ENCODE data around the gene ACTRT2.

ACTRT2 gene

DNA sequence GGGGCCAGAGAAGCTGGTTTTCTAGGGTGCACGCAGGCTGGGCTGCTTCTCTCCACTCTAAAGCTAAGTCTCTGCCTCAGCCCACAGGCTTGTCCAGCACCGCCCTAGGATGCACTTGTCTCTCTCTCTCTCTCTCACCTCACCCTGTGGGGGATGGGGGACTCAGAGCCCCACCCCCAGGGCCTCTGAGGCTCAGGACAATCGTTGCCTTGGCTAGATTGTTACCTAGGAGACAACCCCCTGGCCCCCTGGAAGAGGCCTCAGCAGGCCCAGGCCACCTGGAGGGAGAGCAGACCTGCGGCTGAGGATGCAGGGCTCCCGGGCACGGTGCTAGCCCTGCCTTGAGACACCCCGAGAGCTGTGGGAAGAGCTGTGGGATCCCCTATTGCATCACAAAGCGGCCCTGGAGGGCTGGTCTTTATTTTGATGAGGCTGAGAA is at the start of gene ACTRT2:
ACTRT2 (plus strand) TSS at position 235 of the 439 bp plus-strand sequence. CDS start 220 bp downstream, outside the sequence.
- no peak for DNase-seq

DNA sequence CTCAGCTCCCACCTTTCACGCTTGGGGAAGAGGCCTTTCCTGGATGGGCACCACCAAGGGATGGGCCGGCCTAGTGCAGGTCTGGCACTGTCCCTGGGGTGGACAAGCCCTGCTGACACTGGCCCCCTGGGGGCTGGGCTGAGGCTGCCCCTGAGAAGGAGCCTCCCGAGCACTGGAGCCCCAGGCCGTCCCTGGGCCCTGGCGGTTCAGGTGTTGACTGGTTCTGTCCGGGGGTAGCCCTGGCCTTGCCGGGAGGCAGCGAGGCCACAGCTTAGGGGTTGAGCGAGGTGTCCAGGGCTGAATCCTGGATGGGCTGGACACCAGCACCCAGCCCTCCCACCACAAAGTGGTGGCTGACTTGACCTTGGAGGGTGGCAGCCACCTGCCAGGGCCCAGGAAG is 49.7 kb upstream of the ACTRT2 start:
- no peak for DNase-seq

DNA sequence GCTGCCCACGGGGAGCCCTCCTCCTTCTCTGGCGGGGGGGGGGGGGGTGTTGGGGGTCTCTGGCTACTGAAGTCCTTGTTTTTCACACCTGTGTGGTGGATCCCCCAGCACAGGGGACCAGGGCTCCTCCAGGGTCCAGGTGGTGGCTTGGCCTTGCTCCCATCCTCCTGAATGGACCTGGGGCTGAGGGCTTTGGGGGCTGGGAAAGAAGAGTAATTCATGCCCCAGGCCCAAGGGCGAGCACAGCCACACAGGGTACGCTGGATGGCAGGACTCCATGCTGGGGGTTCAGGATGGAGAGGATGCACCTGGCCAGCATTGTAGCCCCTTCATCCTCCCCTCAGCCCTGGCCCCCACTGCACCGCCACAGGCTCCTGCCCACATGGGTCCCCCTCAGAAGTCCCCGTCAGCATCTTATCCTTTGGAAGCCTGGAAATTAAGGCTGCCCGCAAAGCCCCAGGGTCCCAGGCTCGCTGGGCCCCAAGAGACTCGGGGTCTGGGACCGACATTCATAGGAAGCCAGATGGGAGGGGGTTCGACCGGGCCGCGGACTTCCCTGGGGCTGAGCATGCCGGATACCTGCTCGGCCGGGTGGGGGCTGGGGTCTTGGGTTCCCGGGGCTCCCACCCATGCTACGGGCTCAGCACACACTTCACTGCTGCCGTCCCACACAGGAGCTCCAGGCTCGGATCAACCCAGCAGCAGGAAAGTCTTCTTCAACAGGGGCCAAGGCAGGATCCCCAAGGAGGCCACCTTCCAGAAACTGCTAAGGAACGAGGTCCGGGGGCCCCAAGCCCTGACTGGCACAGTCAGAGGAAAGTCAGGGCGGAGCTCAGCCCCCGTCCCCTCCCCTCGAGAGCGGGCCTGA is 49.0 kb upstream of the ACTRT2 start:
- no peak for DNase-seq

DNA sequence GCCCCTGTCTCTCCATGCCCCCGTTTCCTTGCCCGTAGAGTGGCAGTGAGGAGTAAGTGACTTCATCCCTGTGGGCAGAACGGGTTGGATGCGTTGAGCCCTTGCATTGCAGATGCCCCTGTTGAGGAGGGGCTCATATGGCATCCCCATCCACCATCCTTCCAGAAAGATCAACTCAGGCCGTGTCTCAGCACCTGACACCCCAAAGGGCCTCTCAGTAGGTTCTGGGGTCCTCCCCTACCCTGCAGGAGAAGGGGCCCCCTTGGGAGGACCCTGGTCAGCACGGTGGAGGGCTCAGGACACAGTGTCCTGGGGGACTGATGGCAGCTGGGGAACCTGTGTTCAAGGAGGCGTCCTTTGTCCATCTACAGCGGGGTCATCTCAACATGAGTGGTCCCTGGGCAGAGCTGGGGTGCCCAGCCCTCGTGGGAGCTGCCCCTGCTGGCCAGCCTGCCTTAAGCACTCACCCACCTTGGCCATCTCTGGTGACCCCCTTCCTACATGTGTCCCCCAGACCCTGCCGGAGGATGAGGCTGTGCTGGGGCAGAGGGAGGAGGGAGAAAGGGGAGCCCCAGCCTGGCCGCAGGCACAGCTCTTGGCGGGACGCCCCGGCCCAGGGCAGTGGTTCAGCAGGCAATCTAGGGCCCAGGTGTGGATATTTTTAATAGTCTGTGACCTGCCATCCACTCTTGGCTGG is 48.2 kb upstream of the ACTRT2 start:
- no peak for DNase-seq

DNA sequence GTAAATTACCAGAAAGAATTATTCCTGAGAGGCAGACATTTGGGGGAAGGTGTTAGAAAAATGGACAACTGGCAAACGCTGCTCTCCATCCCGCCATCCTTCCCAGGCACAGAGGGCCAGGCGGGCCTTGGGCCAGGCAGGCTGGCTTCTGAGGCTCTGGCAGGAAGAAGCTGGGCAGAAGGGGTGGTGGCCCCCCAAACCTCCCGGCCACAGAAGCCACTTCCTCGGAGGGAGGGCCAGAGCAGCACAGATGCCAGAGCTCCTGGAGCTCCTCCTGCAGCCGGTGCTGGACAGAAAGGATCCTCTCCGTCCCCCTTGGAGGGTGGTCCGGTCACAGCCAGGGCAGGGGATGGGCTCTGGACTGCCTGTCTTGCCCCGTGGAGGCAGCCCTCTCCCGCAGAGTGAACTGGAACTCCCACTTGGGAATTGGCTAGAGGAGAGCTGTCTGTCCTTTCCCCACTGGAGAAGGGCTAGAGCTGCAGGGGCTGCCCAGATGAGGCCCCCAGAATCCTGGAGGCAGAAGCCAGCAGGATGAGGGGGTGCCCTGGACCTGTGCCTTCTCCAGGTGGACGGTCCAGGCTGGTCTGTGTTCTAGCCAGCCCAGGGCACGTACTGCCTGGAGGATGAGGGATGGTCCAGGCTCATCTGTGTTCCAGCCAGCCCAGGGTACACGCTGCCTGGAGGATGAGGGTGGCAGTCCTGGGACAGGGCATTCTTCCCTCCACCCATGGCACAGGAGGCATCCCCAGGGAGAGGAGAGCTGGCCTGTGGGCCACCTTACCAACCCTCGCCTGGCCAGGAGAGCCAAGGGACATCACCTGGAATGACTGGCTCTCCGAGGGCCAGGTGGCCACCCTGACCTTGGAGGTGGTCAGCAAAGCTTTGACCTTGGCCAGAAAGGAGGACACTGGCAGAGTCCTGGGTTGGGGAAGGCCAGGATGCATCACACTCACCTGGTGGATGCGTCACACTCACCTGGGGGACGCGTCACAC is 47.4 kb upstream of the ACTRT2 start:
- DNase-seq: no peak

DNA sequence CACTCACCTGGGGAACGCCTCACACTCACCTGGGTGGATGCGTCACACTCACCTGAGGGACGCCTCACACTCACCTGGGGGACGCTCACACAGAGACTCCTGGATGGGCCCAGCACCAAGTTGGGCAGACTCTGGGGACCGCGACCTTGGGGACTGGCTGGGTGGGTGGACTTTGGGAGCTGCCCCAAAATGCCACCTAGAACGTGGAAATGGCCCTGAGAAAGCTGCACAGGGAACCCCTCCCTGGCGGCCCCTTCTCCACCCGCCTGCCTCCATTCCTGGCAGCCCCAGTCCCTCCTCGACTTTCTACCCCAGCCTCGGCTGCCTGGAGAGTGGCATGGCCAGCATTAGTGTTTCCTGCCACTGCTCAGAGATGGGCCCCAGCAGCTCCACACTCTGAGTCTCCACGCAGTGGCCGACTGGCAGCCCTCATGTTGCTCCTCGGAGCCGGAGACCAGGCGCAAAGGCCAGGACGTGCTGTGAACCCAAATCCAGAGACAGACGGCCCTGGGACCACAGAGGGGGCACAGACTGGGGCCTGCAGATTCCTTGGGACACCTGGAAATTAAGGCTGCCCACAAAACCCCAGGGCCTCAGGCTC is 46.5 kb upstream of the ACTRT2 start:
- DNase-seq: no peak

DNA sequence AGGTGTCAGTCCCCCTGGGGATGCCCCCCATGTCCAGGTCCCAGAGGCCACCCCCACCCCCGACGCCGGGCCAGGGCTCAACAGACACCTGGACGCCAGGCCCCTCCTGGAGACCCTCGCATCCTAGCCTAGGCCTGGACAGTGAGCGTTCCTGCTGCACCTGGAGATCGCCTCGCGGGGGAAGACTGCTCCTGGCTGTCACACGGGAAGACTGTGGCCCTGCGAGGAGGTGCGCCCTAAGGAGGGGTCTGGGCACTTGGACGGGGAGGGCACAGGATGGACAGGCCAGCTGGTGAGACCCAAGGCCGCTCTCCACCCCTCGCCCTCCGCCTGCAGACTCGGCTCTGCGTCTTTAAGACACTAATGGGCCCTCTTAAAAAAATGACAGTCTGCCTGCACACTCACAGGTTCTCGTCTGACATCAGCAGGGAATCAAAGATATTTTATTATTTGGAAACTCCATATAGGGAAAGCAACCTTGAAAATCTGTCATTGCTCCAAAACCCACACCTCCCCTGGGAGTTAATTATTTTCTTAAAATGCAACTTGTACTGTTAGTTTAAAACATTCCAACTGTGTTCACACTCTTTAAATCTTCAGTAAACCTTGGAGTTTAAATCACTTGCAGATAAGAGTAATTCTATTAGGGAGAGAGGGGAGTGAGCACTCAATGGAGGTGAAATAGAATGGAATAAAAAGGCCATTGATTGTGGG is 45.6 kb upstream of the ACTRT2 start:
- no peak for DNase-seq

DNA sequence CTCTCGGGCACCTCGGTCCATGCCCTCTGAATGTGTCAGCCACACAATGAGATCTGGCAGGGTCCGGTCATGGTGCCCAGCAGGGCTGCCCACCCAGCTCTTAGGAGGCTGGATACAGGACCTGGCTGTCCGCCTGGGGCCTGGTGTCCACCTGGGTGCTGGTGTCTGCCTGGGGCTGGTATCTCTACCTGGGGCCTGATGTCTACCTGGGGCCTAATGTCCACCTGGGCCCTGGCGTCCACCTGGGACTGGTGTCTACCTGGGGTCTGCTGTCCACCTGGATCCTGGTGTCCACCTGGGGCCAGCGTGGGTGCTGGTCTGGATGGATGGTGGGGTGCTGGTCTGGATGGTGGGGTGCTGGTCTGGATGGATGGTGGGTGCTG is 45.1 kb upstream of the ACTRT2 start:
- no peak for DNase-seq

DNA sequence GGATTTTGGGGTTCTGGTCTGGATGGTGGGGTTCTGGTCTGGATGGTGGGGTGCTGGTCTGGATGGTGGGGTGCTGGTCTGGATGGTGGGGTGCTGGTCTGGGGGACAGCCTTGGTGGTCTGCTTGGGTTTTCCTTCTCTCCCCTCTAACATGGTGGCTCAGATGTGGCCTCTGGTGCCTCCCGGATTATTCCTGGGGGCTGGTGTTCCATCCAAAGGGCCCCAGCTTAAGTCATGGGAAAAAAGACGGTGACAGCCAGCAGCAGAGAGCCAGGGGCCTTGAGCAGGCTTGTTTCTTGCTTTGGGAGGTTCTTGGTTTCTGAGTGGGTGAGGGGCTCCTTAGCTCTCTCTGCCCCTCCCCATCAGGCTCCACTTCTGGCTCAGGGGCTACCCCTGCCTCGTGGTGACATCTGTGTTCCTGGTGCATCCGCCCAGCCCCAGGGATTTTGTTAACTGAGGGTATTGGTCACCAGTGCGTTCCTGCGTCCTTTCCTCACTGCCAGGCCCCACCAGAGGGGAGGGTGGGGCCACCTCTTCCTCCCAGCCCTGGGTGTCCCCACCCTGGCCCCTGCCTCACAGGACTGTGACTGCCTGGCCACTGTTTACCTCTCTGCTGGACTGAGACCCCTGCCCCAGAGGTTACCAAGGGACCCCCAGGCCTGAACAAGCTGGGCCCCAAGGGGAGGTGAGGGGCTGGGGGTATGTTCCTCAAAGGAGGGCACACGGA is 43.2 kb upstream of the ACTRT2 start:
- no peak for DNase-seq

DNA sequence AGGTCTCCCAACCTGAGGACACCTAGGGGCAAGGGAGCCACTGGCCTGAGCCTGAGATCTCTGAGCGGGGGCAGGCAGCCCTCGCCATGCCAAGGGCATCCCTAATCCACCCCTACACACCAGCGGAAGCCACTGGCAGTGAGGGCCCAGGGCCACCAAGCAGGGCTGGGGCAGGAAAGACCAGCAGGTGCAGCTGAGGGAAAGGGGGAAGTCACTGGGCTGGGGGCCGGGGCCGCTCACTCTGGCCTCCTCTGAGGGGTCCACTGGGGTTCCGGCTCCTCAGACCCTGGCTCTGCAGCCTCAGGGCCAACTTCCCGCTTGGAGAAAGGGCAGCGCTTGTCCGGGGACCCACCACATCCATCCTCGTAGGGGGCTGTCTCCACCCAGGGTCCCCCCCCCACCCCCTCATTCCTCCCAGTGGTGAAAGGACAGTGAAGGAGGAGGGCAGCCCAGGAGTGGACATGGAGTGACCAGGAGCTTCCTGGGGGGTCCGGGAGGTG is 42.5 kb upstream of the ACTRT2 start:
- no peak for DNase-seq

DNA sequence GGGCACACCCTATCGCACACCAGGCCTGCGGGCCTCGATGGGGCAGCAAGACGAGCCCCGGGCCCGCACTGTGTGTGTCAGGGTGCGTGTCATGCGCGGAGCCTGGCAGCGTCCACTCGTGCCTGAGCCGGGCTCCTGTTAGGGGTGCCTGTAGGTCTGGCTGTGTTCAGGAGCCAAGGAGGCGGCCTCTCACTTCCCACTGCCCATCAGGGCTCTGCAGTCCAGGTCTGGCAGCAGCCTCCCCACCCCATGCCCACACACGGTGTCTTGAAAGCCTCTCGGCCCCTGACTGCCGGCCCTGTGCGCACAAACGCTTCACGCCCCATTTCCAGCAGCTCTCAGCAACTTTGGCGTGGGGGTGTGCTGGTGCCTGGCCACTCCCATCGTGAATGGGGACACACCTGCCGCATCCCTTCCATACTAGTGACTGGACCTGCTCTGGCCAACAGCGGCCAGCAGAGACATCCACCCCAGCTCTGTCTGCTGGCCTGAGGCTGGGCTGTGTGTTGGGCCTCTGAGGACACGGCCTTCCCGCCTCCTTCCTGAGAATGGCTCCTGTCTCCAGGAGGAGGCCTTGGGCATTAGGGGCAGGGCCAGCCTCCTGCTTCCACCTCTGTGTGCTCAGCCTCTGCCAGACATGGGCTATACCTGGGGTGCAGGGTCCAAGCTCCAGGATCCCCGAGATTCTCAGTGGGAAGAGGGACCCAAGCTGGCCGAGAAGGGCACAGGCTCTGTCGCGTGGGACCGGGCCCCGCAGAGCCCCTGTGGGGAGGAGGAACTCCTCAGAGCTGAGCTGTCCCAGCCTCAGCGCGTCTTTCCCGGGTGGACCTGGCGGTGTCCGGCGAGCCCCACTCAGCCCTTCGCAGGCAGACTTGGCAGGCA is 41.8 kb upstream of the ACTRT2 start:
- DNase-seq: no peak

DNA sequence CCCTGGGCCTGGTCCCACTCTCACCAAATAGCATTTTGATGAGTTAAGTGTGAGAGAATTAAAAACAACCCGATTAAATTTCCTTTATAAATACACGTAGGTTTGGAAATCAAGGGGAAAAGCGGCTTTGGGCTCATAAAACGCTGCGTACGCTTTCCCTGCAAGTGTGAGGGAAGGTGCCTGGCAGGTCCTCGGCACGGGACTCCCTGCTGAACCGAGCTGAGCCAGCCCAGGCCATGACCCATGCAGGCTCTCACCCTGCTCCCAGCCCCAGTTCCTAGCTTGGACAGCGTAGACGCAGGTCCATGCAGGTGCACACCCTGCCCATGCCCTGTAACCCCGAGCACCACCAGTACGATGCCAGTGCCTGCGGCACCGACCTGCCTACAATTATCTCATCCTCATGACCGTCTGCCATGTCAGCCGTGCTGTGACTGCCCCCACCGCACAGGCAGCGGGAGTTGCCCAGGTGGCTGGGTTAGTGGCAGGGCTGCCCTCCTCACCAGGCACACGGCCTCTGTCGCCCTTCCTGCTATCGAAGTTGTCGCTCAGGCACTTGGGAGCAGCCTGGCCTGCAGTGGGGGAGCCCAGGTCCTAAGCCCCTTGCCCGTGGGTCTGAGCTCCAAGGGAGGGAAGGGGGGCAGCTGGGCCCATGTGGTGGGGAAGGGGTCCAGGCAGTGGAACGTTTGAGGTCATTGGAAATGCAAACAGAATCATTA is 41.0 kb upstream of the ACTRT2 start:
- no peak for DNase-seq

DNA sequence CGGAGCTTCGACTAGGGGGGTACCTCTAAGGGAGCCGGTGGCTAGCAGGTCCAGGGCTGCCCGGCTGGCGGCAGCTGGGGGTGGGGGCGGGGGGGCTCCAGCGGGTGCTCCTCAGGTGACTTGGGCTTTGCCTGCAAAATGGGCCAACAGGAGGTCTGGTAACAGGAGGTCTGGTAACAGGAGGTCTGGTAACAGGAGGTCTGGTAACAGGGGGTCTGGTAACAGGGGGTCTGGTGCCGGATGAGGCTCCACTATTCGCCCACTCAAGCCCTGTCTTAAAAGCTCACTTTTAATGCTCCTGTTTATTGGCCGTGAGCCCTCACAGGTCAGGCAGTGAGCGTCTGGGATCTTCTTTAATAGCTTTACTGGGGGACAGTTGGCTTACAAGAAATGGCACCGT is 40.4 kb upstream of the ACTRT2 start:
- DNase-seq: no peak

DNA sequence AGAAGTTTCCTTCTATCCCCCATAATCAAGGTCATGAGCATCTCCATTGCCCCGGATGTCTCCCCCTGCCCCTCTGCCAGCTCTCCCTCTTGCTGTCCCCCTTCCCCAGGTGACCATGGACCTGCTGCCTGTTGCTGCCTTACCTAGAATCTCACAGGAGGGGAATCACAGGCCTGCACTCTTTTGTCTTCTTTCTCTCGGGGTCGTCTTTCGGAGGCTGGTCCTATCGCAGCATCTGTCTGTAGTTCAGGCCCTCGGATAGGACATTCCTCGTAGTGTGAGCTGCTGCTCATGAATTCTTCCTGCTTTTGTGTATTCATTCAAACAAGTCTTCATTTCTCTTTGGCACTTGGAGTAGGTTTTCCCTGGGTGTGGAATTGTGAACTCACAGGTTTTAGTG is 39.9 kb upstream of the ACTRT2 start:
- DNase-seq: no peak

DNA sequence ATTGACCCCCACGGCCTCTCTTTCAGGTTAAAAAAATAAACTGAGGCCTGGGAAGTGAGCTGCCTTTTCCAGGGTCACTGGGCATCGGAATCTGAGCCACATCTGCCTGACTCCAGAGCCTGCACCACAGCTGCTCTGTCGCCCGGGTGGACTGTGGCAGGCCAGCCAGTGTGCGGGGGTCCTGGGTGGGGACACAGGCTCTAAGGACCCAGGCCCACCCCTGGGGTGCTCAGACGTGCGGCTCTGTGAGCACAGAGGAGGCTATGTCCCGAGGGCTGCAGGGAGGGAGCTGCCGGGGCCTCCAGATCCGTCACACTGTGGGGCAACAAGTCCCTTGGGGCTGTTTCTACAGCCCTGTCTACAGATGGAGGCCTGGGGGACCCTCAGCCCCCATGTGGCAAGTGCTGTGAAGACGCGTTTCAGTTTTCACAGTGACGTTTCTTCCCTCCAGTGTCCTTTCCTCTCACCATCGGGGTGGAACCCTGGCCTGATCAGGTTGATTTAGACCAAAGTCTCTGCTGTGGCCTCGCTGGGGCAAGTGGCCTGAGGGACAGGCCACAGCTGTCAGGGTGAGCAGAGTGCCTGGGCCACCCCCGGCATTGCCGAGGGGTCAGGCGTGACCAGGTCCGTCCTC is 39.2 kb upstream of the ACTRT2 start:
- no peak for DNase-seq

DNA sequence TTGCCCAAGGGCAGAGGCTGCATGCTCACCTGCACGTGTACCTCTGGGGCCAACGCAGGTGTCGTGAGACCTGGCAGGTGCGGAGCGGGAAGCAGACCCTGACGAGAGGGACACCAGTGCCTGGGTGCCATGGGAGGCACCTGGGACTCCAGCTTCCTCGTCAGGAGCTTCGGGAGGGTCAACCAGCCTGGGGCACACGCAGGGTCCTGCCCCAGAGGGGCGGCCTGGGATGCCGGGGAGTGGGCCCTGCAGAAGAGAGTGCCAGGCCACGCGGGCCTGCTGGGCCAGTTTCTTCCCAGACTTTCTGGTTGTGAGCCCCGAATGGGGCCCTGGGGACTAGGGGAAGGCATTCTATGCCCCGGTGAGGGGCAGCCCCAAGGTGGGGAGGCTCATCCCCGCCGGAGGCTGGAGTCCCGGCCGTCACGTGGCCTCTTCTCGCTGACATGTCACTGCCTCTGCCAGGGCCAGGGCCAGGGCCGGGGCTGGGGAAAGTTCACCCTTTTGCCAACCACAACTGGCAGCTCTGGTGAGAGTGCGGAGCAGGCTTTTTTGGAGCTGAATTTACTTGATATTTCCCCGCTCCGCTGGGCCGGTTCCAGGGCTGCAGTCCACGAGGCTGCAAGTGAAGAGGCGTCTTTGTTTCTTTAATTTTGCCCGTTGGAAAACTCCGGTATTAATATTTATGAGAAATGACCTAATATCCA is 38.5 kb upstream of the ACTRT2 start:
- DNase-seq: no peak

DNA sequence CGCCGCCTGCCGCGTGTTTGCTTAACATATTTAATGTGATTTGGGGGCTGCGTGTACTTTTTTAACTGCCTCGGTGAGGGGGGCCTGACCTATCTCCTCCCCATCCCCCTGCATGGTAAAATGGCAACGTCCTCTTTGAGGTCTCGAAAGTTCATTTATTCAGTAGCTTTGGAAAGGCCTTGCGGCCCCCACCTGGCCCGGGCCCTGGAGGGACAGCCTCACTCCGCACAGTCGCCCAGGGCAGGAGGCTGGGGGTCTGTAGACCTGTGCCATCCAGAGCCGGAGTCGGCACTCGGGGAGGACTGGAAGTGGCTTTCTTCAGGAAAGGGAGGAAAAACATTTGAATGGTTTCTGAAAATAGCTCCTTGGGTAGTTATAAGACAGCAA is 38.0 kb upstream of the ACTRT2 start:
- no peak for DNase-seq

DNA sequence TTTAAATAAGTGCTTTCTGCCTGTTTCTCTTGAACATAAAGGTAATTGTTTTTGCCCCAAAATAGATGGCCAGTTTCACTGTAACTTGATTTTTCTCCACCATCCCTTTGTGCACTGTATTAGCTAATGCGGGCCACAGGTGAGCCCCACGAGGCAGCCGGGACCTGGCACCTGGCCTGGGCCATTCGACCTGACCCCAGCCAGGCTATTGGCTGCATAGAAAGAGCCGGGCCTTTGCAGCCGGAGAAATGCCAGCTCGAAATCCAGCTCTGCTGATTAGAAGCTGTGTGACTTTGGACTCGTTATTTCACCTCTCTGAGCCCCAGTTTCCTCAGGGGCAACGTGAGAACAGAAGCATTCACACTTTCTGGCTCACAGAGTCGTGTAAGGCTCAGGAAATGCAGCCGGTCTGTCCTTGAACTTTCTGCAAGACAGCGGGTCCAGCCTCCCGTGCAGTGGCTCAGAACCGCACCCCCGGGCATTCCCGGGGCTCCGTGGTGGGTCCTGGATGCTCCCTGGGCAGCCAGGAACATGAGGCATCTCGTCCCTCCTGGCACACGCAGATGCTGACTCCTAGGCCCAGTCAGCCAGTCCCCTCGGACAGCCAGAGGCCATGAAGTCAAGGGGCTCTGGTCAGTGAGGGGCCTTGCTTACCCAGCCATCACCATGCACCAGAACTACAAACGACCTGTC is 37.4 kb upstream of the ACTRT2 start:
- DNase-seq: no peak
